ENCODE data around the gene CNBP.
A peak's percentile ranks its signal among the peaks of the same experiment; 100 is the strongest.
"Not testable (repeated sequence)": the region's sequence is repeated elsewhere in the genome, so short reads cannot be mapped to it uniquely, and the experiment has no call there.

The CNBP gene

DNA sequence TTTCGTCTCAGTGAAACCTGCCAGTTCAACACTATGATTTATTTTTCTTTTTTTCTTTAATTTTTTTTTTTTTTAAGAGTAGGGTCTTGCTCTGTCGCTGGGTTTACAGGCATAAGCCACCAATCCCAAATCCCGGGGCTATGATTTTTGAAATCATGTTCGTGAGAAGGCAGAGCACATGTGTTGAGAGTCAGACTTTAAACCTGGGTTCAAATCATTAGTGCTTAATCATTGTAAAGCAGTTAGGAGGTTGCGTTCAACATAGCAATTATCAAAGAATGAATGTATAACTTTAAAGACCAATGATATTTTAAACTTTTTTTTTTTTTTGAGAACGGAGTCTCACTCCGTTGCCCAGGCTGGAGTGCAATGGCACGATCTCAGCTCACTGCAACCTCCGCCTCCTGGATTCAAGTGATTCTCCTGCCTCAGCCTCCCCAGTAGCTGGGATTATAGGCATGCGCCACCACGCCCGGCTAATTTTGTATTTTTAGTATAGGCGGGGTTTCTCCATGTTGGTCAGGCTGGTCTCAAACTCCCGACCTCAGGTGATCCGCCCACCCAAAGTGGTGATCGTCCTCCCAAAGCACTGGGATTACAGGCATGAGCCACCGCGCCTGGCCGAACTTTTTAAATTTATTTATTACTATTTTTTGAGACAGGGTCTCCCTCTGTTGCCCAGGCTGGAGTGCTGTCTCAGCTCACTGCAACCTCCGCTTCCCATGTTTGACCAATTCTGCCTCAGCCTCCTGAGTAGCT lies 1.3 kb upstream of the CNBP start:
- DNase-seq, result not testable (repeated sequence)

DNA sequence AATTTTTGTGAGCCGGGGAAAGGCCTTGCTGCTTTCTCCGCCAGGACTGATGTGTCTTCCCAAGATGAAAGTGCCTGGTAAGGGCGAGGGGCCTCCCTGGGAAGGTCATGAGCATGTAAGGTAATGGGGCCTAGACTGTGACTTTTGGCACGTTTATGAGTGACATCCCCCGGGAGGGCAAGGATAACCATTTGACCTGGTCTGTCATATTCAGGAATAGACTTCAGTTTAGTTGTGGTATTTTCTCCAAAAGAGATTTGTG lies 631 bp upstream of the CNBP start:
- no peak for DNase-seq

DNA sequence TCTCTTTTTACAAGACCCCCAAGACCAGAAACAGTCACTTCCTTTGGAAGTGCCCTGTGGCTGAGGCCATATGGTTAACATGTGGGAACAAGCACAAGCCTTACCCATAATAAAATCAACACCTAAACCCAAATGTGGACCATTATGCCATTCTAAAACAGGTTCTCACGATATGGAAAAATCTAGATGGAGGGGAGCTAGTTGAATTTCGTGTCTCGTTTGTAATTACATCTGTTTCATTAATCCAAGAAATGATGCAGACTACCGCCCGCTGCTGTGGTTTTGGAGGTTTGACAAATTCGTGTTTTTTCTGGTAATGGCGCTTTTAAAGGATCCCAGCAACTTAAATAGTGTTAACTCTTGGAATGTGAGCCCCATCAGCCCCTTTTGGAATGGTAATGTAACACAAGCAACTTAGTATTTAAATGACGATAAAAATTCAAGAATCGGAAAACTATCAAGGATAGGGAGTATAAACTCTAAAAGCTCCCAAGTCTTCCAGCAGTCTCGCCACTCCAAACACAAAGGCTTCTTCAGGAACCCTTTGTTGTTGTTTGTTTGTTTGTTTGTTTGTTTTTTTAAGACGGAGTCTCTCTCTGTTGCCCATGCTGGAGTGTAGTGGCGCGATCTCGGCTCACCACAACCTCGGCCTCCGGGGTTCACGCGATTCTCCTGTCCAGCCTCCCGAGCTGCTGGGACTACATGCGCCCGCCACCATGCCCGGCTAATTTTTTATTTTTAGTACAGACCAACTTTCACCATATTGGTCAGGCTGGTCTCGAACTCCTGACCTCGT lies 1.1 kb downstream of the CNBP start:
- DNase-seq, result no peak

DNA sequence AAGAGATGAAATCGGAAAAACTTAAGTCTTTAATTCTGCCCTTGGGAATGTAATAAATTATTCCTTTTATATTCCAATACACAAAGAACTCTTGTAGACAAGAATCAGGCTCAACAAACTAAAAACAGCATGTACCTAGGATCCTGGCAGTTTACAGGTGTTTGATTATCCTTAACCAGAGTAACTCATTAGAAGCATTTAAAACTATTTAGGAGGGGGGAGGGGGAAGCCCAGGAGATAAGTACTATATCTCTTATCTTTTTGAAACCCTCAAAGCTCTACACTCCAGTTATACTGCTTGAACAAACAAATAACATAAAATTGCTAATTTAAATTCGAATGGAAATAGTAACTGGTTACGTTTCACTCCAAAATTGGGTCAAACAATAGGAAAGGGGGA lies 1.9 kb downstream of the CNBP start:
- no peak for DNase-seq

DNA sequence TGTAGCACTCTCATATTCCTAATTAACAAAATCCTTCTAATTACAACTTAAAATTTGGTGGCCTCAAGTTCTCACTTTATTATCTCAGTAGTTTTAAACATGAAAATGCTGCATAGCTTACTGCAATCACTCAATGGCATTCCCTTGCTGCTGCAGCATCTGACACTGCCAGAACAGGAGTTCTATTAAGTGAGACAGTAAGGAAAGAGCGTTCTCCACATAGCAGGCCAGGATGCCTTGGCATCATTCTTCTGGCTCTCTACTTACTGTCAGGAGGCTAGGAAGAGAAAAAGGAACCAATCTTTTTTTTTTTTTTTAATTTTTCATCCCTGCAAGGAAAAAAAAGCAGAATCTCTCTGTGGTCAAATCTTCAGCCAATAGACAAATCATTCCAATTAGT lies 3.2 kb downstream of the CNBP start:
- DNase-seq, result no peak

DNA sequence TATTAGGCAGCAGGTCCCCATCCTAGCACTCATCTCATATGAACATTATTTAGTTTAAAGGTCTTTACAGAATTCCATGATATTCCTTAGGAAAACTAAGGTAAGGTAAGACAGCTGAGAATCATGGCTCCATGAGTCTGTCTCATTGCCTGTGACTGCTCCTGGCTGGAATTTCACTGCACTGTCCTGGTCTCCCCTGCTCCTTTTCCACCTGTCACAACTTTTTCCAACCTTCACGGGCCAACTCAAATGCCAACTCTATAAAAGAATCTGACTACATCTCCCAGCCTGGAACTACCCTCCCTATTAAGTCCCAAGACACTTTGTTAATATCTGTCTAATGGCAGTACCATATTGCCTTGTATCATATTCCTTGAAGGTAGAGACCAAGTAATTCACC lies 7.6 kb downstream of the CNBP start:
- DNase-seq, result no peak

DNA sequence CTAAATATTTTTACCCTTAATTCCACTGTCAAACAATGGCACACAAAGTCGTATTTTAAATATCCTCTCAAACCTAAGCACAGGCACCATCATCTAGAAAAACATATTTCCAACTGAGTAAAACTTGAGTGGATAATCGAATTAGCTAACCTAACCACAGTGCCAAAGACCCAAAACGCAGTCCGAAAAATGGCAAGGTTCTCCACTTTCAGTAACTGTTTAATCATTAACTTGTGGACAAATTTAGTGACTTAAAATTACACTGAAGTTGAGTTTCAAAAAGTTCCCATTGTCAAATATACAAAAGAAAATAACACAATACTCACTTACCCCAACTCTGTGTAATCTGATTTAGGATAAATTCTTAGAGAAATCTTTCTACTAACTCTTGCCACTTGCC lies 10.0 kb downstream of the CNBP start:
- no peak for DNase-seq

DNA sequence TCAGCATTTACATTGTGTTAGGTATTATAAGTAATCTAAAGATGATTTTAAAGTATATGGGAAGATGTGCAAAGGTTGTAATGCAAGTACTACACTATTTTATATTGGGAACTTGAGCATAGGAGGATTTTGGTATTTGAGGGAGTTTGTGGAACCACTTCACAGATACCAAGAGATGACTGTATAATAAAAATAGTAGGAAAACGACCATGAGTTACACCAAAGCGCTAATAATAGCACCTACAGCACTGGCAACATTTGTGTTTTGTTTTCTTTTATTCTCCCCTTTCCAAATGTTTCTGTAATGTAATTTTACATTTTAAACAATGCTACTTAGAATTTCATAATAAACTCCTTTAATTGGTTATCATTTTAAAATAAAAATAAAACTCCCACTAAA lies 10.5 kb downstream of the CNBP start:
- DNase-seq, result no peak

DNA sequence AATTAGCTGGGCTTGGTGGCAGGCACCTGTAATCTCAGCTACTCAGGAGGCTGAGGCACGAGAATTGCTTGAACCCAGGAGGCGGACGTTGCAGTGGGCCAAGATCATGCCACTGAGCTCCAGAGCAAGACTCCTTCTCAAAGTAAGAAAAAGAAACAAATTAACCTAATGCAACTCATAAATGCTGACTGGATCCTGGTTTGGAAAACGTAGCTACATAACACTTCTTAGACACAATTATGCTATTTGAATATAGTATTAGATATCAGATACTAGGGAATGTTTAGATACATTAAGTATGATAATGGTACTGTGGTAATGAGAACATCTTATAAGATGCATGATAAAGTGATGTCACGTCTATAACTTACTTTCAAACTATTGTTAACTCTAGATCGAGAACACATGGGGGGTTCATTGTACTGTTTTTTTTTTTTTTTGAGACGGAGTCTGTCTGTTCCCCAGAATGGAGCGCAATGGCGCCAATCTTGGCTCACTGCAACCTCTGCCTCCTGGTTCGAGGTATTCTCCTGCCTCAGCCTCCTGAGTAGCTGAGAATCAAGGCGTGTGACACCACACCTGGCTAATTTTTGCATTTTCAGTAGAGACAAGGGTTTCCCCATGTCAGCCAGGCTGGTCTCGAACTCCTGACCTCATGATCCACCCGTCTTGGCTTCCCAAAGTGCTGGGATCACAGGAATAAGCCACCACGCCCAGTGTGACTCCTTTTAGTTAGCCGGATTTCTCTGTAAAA lies 16.9 kb downstream of the CNBP start:
- no peak for DNase-seq

DNA sequence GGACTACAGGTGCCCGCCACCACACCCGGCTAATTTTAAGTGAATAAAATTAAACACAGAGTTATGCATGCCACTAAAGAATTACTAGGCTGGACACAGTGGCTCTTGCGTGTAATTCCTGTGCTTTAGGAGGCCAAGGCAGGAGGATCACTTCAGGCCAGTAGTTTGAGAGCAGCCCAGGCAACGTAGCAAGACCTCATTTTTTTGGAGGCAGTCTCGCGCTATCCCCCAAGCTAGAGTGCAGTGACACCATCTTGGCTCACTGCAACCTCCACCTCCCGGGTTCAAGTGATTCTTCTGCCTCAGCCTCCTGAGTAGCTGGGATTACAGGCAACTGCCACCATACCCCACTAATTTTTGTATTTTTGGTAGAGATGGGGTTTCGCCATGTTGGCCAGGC lies 18.1 kb downstream of the CNBP start:
- not testable (repeated sequence) for DNase-seq

DNA sequence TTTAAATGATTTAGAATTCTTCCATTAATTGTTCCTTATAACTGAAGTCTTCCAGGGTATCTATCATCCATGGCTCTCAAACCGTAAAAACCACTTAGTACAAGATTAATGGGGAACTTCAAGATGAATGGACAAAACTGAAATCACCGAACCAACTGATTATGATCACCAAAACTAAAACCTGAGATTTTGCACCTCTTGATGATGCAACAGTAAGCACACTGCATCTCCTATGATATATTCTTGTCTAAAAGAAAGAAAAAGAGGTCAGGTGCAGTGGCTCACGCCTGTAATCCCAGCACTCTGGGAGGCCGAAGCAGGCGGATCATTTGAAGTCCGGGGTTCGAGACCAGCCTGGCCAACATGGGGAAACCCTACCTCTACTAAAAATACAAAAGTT lies 19.2 kb downstream of the CNBP start:
- no peak for DNase-seq

DNA sequence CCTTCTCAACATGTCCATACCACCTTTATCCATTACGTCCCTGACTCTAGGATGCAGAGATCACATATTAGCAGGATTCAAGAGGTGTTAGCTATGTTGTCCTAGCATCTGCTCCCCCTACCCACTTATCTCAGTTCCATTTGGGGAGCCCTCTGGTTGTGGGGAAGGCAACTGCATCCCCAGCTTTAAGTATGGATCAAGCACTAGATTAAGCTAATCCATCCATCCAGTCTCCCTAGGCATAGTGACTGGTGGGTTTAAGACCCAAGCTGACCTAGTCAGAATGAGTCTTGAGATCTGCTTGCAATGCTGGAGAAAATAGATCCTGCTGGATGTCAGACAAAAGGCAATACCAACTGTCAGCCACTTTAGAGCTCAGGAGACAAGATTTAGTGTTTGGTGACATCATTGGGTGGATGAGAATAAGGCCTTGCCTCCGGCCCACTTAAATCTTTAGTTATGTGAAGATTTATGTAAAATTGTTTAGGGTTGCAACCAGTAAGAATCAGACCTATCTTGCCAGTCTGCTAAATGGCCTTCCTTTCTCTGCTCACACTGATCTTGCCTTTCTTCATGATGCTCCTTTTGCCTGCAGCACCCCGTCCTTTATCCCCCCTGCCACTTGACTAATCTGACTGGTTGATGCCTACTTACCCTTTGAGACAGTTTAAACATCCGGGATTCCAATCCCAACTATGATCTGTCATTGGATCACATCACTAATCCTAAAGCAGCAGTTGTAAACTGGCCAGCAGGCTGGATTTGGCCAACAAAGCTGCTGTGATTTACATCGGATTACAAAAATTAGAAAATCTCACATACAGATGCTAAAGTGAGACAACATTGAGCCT lies 20.7 kb downstream of the CNBP start:
- DNase-seq, result peak in 1 of 2 experiments; percentile 4

DNA sequence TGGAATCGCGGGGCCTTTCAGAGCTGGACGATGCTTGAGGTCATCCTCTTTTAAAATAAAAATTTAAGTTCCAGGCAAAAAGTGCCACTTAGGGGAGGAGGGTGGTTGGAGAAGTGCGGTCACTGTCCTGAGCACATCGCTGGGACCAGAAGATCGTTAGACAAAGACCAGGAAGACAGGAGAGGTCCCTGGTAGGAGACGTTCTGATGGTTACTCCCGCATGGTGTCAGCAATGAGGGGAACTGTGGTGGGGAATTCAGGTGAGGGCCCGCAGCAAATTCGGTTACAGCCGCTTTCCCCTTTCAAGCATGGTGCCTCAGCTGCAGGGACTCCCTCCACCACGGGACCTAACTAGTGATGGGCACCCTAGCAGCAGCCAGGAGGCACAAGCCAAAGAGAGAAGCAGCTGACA lies 21.8 kb downstream of the CNBP start:
- DNase-seq, result no peak

DNA sequence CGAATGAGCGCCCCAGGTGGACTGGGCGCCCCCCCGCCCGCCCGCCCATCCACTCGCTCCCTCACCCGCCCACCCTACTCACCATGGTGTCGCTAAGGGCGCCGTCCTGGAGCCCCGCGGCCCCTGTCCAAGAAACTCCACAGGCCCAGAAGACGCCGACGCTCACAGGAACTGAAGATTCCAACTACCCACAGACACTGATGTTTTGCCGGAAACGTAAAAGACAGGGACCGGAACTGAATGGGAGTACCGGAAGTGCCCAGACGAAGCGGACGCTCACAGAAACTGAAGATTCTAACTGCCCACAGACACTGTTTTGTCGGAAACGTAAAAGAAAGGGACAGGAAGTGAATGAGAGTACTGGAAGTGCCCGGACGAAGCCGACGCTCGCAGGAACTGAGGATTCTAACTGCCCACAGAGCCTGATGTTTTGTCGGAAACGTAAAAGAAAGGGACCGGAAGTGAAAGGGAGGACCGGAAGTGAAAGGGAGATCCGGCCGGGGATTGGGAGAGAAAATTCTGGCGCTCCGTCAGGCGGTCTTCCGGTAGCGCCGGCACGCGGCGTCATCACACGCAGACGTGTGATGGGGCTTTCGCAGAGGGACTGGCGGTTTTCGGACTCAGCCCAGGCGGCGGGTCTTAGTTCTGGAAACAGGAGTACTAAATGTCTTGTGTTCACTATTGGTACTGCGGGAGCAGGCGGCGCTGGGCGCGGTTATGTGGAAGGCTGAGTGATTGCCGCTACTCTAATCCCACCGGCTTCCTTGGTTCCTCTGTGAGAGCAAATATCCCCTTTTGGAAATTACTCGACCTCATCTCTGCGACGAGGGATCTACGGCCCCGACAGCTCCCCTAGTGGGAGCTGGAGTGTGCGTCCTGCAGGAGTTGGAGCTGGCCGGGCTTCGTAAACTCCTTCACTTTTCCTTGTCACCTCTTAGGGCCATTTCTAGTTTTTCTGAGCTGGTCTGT lies 22.5 kb downstream of the CNBP start, which contains the start of gene ISY1:
Gene ISY1 (minus strand): TSS at position 173 of the 969 bp plus-strand sequence. CDS start 88 bp downstream, at position 85.
- DNase-seq, result peak; percentile 90 to 93

DNA sequence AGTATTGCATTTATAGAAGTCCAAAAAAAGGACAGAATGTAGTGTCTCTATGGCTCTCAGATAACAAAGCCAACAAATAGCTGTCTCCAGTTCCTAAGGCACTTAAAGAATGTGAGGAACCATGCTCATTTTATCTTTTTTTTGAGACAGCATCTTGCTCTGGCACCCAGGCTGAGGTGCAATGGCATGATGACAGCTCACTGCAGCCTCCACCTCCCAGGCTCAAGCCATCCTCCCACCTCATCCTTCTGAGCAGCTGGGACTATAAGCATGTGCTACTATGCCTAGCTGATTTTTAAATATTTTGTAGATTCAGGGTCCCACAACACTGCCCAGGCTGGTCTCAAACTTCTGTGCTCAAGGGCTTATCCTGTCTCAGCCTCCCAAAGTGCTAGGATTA lies 38.9 kb downstream of the CNBP start:
- DNase-seq, result no peak

DNA sequence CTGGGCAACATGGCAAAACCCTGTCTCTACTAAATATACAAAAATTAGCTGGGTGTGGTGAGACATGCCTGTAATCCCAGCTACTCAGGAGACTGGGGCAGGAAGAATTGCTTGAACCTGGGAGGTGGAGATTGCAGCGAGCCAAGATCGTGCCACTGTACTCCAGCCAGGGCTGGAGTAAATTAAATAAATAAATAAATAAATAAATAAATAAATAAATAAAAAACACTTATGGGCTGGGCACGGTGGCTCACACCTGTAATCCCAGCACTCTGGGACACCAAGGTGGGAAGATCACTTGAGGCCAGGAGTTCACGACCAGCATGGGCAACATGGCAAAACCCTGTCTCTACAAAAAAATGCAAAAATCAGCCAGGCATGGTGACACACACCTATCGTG lies 42.7 kb downstream of the CNBP start:
- not testable (repeated sequence) for DNase-seq

DNA sequence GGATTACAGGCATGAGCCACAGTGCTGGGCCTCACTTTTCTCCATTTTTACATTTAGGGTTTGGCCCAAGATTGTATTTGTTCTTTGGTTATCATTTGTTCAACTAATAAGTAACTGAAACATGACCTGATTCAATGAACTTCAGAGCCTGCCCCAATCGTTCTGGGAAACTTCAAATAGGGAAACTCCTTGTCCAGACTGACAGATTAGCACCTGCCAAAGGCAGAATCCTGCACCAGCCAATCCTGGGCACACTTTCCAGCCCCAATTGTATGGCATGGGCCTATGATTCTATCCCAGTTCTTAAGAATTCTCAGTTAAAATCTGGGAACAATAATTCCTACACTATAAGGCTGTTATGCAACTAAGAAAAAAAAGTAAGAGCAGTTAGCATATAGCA lies 43.8 kb downstream of the CNBP start:
- no peak for DNase-seq

DNA sequence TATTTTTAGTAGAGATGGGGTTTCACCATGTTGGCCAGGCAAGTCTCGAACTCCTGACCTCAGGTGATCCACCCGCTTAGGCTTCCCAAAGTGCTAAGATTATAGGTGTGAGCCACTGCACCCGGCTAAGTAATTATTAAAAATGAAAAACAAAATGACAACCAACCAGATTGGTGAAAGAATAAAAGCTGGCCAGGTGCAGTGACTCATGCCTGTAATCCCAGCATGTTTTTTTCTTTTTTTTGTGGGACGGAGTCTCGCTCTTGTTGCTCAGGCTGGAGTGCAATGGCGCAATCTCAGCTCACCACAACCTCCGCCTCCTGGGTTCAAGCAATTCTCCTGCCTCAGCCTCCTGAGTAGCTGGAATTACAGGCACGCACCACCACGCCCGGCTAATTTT lies 47.4 kb downstream of the CNBP start:
- not testable (repeated sequence) for DNase-seq

DNA sequence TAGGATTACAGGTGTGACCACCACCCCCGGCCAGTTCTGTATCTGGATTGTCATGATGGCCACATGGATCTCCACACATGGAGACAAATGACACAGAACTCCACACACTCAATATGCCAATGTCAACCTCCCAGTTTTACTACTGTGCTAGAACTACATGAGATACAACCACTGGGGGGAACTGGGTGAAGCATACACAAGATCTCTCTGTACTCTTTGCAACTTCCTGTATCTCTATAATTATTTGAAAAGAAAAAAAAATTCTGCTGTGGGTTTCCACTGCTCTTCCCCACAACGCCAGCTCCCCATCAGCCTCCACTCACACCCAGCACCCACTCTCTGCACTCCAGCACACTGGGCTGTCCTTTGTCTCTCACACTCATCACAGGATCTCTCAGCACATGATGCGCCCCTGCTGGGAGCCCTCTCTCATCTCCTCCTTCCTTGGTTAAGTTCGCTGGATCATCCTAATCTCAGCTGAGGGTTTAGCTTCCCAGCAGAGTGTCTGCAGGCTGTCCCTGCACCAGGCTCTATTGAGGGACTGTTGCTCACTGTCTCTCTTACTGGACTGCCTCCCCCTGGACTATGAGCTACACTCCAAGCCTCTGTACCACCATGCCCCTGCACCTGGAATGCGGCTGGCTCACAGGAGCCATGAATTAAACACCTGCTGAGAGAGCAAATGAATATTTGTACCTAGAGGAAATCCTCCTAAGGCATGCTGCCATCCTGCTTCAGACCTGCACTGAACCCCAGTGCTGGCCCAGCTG lies 51.4 kb downstream of the CNBP start:
- no peak for DNase-seq

DNA sequence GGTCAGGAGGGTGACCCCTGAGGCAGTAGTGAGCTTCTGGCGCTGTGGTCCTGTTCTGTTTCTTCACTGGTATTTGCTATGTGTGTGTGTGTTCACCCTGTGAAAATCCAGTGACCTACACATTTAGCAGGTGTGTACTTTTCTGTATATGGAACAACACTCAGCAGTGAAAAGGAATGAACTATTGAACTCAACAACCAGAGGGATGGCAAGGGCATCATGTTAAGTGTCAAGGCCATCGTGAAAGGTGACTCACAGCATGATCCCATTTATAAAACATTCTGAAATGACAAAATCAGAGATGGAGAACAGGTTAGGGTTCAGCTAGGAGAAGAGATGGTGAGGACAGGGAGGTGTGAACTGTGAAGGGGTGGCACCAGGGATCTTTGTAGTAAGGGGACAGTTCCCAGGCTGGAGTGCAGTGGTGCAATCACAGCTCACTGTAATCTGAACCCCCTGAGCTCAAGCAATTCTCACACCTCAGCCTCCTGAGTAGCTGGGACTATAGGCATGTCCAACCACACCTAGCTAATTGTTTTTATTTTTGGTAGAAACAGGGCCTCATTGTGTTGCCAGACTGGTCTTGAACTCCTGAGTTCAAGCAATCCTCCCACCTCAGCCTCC lies 52.1 kb downstream of the CNBP start:
- no peak for DNase-seq

Measured in NCI-H1930 (cell line).